MCF 10A (cell line): Measurements from ENCODE around the gene NFATC1. TPM values are rescaled to one million over a fixed set of nuclear protein-coding genes. Genes with fewer than 3 reads are reported as not detected.

ENCODE experiments used
- BruUV-seq: library from RNA; stranded (reverse); fragments of 400-500 nt; replicated peaks from 2 replicates; lab custom pipeline; 2021; lab: Mats Ljungman, UMichigan
- CTCF ChIA-PET: fragments of 300-600 bp; sonication (Branson Sonifier 250); formaldehyde crosslinking; extraction: SDS; loops from one replicate; lab custom pipeline; 2021; ENCODE audit warnings: antibody characterized with exemption, inconsistent platforms; lab: Yijun Ruan, JAX
- POLR2A ChIA-PET: fragments of 300-600, 350-650 bp; sonication (Branson Sonifier 250); formaldehyde crosslinking; extraction: SDS; loops from one replicate; lab custom pipeline; 2020; ENCODE audit warnings: antibody characterized with exemption, inconsistent platforms; lab: Yijun Ruan, JAX
- DNase-seq: peaks from one replicate; pipeline ENCODE4 v3.0.0-alpha.2; 2018; ENCODE audit not compliant: unreplicated experiment
- H3K27ac Mint-ChIP-seq: one replicate; pipeline ENCODE4 v1.8.0; 2022; ENCODE audit warnings: mild to moderate bottlenecking, low read depth, mixed read lengths; ENCODE audit not compliant: unreplicated experiment
- H3K27me3 Mint-ChIP-seq: one replicate; pipeline ENCODE4 v1.8.0; 2022; ENCODE audit warnings: mixed read lengths; ENCODE audit not compliant: insufficient read depth, unreplicated experiment
- H3K36me3 Mint-ChIP-seq: one replicate; pipeline ENCODE4 v1.8.0; 2022; ENCODE audit warnings: mild to moderate bottlenecking, moderate library complexity, mixed read lengths; ENCODE audit not compliant: insufficient read depth, unreplicated experiment
- H3K4me1 Mint-ChIP-seq: one replicate; pipeline ENCODE4 v1.8.0; 2022; ENCODE audit warnings: mixed read lengths; ENCODE audit not compliant: insufficient read depth, unreplicated experiment
- H3K4me3 Mint-ChIP-seq: one replicate; pipeline ENCODE4 v1.8.0; 2022; ENCODE audit warnings: mild to moderate bottlenecking, moderate library complexity, mixed read lengths; ENCODE audit not compliant: unreplicated experiment
- H3K9me3 Mint-ChIP-seq: one replicate; pipeline ENCODE4 v1.8.0; 2022; ENCODE audit warnings: mixed read lengths; ENCODE audit not compliant: unreplicated experiment
- CTCF ChIP-seq: fragments of 200-600 bp; IDR thresholded peaks from one replicate; pipeline ENCODE4 v1.8.0; 2022; ENCODE audit warnings: antibody characterized with exemption, mild to moderate bottlenecking; ENCODE audit not compliant: unreplicated experiment
- intact Hi-C: fragments of 100-400 bp; cut with micrococcal nuclease; formaldehyde crosslinking; loops from 2 replicates; pipeline ENCODE4 v1.14.1; 2022
- total RNA-seq: library from RNA; stranded (reverse); gene quantifications from 2 replicates; pipeline ENCODE4 v1.2.3, GENCODE V29; 2022

NFATC1 gene
- total RNA-seq, 1 experiment from 2014 or later: 2.0 TPM

DNA sequence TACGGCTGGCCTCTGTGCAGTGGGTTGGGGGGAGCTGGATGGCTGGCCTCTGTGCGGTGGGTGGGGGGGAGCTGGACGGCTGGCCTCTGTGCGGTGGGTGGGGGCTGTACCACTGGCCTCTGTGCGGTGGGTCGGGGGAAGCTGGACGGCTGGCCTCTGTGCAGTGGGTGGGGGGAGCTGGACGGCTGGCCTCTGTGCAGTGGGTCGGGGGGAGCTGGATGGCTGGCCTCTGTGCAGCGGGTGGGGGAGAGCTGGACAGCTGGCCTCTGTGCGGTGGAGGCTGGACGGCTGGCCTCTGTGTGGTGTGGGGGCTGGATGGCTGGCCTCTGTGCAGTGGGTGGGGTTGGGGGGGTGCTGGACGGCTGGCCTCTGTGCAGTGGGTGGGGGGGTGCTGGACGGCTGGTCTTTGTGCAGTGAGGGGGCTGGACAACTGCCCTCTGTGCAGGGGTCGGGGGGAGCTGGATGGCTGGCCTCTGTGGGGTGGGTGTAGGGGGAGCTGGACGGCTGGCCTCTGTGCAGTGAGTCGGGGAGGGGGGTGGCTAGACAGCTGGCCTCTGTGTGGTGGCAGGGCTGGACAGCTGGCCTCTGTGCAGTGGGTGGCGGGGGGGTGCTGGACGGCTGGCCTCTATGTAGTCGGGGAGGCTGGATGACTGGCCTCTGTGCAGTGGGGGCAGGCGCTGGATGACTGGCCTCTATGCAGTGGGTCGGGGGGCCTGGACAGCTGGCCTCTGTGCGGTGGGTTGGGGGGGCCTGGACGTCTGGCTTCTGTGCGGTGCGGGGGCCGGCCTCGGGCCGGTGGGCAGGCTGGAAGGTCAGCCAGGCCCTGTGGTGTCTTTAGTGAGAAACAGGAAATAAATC is 31.9 kb downstream of the NFATC1 start:
- DNase-seq: no peak
- TF ChIP-seq CTCF: no peak
- CTCF ChIA-PET: no interaction called here
- no peak overlapping the region for H3K4me3 Mint-ChIP-seq
- peaks cover 11% of the 10 kb centered on the region for H3K4me1 Mint-ChIP-seq
- intact Hi-C loops: no loop called here
- H3K27ac Mint-ChIP-seq: no peak overlapping the region
- no TSS peak for BruUV-seq
- POLR2A ChIA-PET: no interaction called here
- H3K9me3 Mint-ChIP-seq: peaks cover 21% of the 10 kb centered on the region
- no peaks in the 10 kb centered on the region for H3K27me3 Mint-ChIP-seq
- peaks cover 14% of the 10 kb centered on the region for H3K36me3 Mint-ChIP-seq

DNA sequence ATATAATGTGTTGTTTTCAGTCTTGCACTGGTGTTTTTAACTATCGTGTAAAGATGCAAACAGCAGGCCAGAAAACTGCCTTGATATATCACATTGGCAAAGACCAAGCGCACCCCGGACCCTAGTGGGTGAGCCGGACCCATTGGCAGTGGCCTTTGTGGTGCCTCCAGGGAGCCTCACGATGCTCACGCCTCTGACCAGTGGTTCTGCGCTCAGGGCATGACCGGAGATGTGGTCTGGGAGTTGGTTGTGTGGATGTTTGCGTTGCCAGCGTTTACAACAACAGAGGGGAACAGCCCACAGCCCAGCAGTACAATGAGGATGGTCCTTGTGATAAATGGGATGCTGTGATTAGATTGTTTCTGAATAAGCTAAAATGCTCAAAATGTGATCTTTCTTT is 32.6 kb downstream of the NFATC1 start:
- no peak for DNase-seq
- intact Hi-C loops: no loop called here
- peaks cover 14% of the 10 kb centered on the region for H3K36me3 Mint-ChIP-seq
- peaks cover 21% of the 10 kb centered on the region for H3K9me3 Mint-ChIP-seq
- POLR2A ChIA-PET: no interaction called here
- H3K4me1 Mint-ChIP-seq: peaks cover 11% of the 10 kb centered on the region
- TF ChIP-seq CTCF: no peak
- CTCF ChIA-PET: no interaction called here
- BruUV-seq: no TSS peak
- no peak overlapping the region for H3K27ac Mint-ChIP-seq
- H3K4me3 Mint-ChIP-seq: no peak overlapping the region
- no peaks in the 10 kb centered on the region for H3K27me3 Mint-ChIP-seq

- DNase-seq: no peak
- Mint-ChIP-seq H3K9me3 (peaks cover 18% of the 10 kb centered on the region), H3K27ac (no peak overlapping the region), H3K27me3 (no peaks in the 10 kb centered on the region), H3K4me1 (peaks cover 9% of the 10 kb centered on the region), H3K4me3 (no peak overlapping the region), H3K36me3 (peaks cover 14% of the 10 kb centered on the region)
- no TSS peak for BruUV-seq
- no peak for TF ChIP-seq CTCF
- CTCF ChIA-PET: no interaction called here
- POLR2A ChIA-PET: no interaction called here
- intact Hi-C loops: no loop called here
These were observed 33.7 kb downstream of the NFATC1 start for GRCh38 chr18:79429381-79429780.

GRCh38 chr18:79429785-79430281 is 34.1 kb downstream of the NFATC1 start:
- no peak overlapping the region for H3K27ac Mint-ChIP-seq
- BruUV-seq: no TSS peak

More at GRCh38 chr18:79429785-79430281, 34.1 kb downstream of the NFATC1 start:
- TF ChIP-seq CTCF: no peak
- peaks cover 11% of the 10 kb centered on the region for H3K36me3 Mint-ChIP-seq
- ChIA-PET CTCF (no interaction called here), POLR2A (no interaction called here)
- peaks cover 13% of the 10 kb centered on the region for H3K9me3 Mint-ChIP-seq
- H3K4me1 Mint-ChIP-seq: peaks cover 4% of the 10 kb centered on the region
- DNase-seq: no peak
- intact Hi-C loops: no loop called here
- H3K27me3 Mint-ChIP-seq: no peaks in the 10 kb centered on the region
- H3K4me3 Mint-ChIP-seq: no peak overlapping the region
